Stomach (tissue), 4 donors: ENCODE data around the gene NELFE.
"Not testable (repeated sequence)": the region's sequence is repeated elsewhere in the genome, so short reads cannot be mapped to it uniquely, and the experiment has no call there.

Experiments used
- CTCF ChIP-seq, 7 experiments: fragments of 450-650 bp in 4 of 7; fragments of 200-600 bp in 3 of 7; sonication (generic) in 3 of 7; IDR thresholded peaks; one replicate each; pipeline ENCODE4 v1.5.1; 2016 to 2019; ENCODE audit warnings: antibody characterized with exemption in 7 of 7, control low read depth in 2 of 7, mild to moderate bottlenecking in 1 of 7
- EP300 ChIP-seq: sonication (generic); formaldehyde crosslinking; IDR thresholded peaks from one replicate; pipeline ENCODE4 v1.6.1; 2017; ENCODE audit warnings: antibody characterized with exemption
- POLR2A ChIP-seq, 4 donors: fragments of 450-650 bp; IDR thresholded peaks; one replicate each; pipeline ENCODE4 v1.6.1; 2016; ENCODE audit warnings: antibody characterized with exemption in 4 of 4, control low read depth in 2 of 4, mild to moderate bottlenecking in 1 of 4, moderate library complexity in 1 of 4

- not testable (repeated sequence) for TF ChIP-seq CTCF (IDR thresholded peaks at IDR 0.05); EP300; POLR2A (IDR thresholded peaks at IDR 0.05)
These were observed 21.6 kb upstream of the NELFE start for GRCh38 chr6:31980195-31980876.
